Renal cortex interstitium (tissue), 15 donors: Measurements from ENCODE around the gene MTR. TPM values are rescaled to one million over a fixed set of nuclear protein-coding genes. Genes with fewer than 3 reads are reported as not detected.
A peak's percentile ranks its signal among the peaks of the same experiment; 100 is the strongest.

Experiments used
- DNase-seq, 11 donors: peaks; one replicate each; pipeline ENCODE4 v3.0.0-alpha.2; 2013; ENCODE audit warnings: low read depth in 9 of 11, low spot score in 4 of 11; ENCODE audit errors: extremely low read depth in 1 of 11
- long read RNA-seq, 16 experiments: transcript quantifications; one replicate each; lab custom pipeline, GENCODE V29; 2026
- polyA plus RNA-seq, 3 donors: library from polyadenylated mRNA; unstranded; fragments of 120-200 nt; gene quantifications; one replicate each; pipeline ENCODE4 v1.2.1, GENCODE V29; 2013; ENCODE audit not compliant: insufficient read length in 3 of 3

MTR gene
- polyA plus RNA-seq, result 10 to 100 TPM; 32.1 to 44.7 (median 37.0) TPM
- long read RNA-seq, donor 1, result 0 reads
- long read RNA-seq, donor 2, result 0 reads
- long read RNA-seq, donor 3, result 0 reads
- long read RNA-seq, donor 4, result 0 reads
- long read RNA-seq, donor 5, result 0 reads
- long read RNA-seq, donor 6, result 0 reads
- long read RNA-seq, donor 7, full-length matches to known transcripts, result 1 of 1 reads
- long read RNA-seq, donor 7, partial matches to known transcripts, result 0 of 1 reads
- long read RNA-seq, donor 7, other reads (novel, unspliced or antisense), result 0 of 1 reads
- long read RNA-seq, donor 8, full-length matches to known transcripts, result 3 of 3 reads
- long read RNA-seq, donor 8, partial matches to known transcripts, result 0 of 3 reads
- long read RNA-seq, donor 8, other reads (novel, unspliced or antisense), result 0 of 3 reads
- long read RNA-seq, donor 9, result 0 reads
- long read RNA-seq, donor 10, full-length matches to known transcripts, result 1 of 1 reads
- long read RNA-seq, donor 10, partial matches to known transcripts, result 0 of 1 reads
- long read RNA-seq, donor 10, other reads (novel, unspliced or antisense), result 0 of 1 reads
- long read RNA-seq, donor 11, full-length matches to known transcripts, result 1 of 1 reads
- long read RNA-seq, donor 11, partial matches to known transcripts, result 0 of 1 reads
- long read RNA-seq, donor 11, other reads (novel, unspliced or antisense), result 0 of 1 reads
- long read RNA-seq, donor 12, full-length matches to known transcripts, result 2 of 2 reads
- long read RNA-seq, donor 12, partial matches to known transcripts, result 0 of 2 reads
- long read RNA-seq, donor 12, other reads (novel, unspliced or antisense), result 0 of 2 reads
- long read RNA-seq, donor 13, full-length matches to known transcripts, result 1 of 1 reads
- long read RNA-seq, donor 13, partial matches to known transcripts, result 0 of 1 reads
- long read RNA-seq, donor 13, other reads (novel, unspliced or antisense), result 0 of 1 reads
- long read RNA-seq, donor 14, full-length matches to known transcripts, result 2 of 2 reads
- long read RNA-seq, donor 14, partial matches to known transcripts, result 0 of 2 reads
- long read RNA-seq, donor 14, other reads (novel, unspliced or antisense), result 0 of 2 reads
- long read RNA-seq, donor 15, result 0 reads
- long read RNA-seq, donor 16, full-length matches to known transcripts, result 3 of 3 reads
- long read RNA-seq, donor 16, partial matches to known transcripts, result 0 of 3 reads
- long read RNA-seq, donor 16, other reads (novel, unspliced or antisense), result 0 of 3 reads

DNA sequence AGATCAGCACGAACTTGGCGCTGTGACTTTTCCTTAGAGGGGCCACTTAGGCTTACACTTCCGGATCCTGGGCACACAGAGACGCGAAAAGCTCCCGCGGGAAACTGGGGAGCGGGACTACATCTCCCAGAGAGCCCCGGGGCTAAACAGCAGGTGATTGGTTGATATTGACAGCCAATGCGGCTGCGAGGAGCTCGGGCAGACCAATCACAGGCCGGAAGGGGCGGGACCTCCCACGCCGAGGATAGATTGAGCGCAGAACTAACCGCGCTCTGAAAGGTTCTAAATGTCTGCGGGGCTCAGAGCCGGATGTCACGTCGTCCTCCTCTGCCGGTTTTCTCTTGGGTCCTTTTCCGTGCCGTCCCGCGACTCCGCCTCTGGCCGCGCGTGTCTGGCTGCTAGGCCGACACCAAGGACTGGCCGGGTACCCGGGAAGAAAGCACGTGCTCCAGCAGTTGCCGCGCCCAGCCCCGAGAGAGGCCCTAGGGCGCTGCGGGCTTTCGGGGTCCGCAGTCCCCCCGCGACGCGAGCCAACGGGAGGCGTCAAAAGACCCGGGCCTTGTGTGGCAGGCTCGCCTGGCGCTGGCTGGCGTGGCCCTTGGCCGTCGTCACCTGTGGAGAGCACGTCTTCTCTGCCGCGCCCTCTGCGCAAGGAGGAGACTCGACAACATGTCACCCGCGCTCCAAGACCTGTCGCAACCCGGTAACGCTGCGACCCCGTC, at the start of gene MTR:
Gene MTR (plus strand): TSS at position 258 of the 722 bp plus-strand sequence. CDS start 412 bp downstream, at position 670.
- peak; percentile 90 to 98 (median 95) for DNase-seq

DNA sequence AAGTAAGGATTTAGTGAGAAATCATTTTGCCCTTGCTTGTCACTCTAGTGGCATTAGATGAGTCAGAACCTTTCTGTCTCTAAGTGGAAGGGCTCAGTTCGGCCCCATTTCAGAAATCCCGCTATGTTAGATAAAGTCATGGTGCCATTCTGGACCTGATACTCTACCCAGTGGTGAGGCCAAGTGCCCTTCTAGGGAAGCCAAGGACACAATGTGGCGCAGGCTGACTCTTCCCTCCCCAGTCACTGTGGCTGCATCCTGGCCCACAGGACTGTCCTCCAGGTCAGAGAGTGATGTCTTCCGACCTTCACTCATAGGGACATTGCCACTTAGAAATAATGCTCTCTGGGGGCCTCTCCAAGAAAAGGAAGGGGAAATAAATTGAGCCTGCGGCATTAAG, 48.3 kb upstream of the MTR start:
- DNase-seq, result no peak

DNA sequence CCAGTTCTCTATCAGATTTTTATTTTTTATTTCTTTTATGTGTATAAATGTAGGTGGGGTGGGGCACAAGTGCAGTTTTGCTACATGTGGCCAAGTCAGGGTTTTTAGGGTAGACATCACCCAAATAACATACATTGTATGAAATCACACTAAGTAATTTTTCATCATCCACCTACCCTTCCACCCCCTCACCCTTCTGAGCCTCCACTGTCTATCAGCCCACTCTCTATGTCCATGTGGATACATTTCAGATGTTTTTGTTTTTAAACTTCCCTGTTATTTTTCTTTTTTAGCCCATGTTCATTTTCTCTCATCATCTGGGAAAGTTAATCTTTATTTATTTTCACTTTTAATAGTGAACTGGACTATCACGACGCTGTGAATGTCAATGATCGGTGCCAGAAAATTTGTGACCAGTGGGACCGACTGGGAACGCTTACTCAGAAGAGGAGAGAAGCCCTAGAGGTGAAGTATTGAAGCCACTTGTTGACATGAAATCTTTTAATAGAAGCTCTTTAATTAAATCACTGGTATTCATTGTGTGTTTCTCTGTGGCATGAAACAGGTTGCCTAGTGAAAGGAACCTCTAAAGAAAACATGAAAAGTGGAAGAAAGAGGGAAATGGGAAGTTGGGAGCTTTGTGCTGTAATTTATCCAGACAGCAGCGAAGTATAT, 47.6 kb upstream of the MTR start:
- DNase-seq, result no peak

DNA sequence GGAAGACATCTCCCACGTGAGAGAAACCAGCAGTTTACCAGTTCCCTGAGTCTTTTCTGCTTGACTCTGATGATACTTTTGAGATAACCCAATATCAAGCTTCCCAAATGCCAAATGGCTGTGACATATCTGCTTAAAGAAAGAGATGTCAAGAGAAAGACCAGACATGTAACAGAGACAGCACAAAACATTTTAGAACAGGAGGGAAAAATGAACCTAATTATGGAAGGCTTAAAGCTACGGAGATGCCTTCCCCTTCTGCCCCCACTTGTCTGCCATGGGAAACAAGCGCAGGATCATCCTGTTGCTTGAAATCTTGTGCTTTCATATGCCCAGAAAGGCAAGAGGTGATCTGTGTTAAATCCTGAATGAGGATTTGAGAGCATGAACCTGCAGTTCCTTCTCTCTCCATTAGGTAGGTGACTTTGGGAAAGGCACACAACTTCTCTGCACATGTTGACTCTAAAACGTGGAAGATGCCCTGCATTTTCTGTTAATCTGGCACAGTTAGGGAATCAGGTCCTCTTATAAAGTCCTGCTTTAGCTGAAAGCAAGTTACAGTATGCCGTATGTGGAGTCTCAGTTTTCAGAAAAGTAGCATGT, 46.7 kb upstream of the MTR start:
- DNase-seq, result no peak

DNA sequence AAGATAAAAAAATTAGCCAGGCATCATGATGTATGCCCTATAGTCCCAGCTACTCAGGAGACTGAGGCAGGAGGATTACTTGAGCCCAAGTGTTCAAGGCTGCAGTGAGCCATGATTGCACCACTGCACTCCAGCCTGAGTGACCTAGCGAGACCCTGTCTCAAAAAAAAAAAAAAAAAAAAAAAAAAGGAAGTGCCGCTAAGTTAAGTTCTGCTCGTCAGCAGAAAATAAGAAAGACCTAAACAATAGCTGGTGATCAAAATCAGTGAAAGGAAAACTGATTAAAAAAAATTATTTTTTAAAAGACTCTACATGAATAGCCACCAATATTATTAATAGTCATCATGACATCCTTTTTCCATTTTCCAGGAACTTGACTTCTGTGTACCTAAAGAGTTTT, 44.2 kb upstream of the MTR start:
- DNase-seq, result no peak

DNA sequence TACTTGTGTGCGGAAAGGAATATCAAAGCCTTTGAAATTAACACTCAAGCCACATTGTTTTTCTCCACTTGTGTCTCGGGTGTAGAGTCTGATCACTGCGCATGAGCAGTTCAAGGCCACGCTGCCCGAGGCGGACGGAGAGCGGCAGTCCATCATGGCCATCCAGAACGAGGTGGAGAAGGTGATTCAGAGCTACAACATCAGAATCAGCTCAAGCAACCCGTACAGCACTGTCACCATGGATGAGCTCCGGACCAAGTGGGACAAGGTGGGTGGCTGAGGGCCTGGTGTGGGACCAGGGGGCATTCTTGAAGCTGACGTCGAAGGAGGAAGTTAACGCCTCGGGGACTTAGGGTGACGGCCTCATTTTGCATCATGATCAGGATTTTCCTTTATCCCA, 43.7 kb upstream of the MTR start:
- no peak for DNase-seq

DNA sequence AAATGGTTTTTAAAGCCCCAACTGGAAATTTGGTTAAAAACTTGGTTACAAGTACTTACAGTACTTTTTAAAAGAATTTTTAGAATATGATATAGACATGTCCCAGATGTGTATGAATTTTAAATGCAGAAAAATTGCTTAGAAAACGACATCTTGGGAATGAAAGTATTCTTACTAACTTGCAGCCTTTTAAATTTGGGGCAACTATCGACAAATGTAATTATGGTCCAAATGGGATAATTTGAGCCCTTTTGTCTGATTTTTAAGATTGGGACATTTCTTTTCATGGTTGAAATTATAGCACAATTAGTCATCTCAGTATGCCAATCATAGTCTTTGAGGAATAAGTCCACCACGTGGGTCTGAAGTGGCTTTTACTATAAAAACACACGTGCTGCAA, 43.2 kb upstream of the MTR start:
- DNase-seq, result no peak

DNA sequence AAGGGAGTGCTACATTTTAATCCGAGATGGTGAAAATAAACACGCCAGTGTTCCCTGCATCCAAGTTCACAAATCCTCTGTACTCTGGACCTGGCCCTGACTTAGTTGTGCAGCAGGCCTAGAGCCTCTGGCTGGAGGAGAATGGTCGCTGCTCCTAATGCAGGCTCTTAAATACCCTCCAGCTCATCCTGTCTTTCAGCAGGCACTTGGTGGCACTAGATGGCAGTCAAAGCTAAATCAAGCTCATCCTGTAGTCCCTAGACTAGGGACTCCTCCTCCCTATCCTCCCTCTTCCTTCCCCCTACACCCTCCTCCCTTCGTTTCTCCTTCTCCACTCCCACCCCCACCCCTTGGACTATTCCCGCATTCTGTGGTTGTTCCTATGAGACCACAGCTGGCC, 41.6 kb upstream of the MTR start:
- DNase-seq, result peak in 2 of 11 donors; percentile 19 to 35

DNA sequence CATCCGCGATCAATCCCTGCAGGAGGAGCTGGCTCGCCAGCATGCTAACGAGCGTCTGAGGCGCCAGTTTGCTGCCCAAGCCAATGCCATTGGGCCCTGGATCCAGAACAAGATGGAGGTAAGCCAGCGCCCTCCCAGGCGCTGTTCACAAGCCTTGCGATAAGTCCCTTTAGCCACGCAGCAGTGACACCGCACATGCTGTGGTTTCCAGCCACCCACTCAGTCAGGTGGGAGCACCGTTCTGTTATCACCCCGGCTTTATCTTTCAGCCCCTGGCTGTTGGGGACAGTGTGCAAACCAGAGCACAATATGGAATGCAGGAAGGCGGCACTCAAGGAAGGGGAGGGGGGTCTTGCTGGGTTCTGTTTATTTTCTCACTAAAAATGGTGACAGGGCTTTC, 41.1 kb upstream of the MTR start:
- no peak for DNase-seq

DNA sequence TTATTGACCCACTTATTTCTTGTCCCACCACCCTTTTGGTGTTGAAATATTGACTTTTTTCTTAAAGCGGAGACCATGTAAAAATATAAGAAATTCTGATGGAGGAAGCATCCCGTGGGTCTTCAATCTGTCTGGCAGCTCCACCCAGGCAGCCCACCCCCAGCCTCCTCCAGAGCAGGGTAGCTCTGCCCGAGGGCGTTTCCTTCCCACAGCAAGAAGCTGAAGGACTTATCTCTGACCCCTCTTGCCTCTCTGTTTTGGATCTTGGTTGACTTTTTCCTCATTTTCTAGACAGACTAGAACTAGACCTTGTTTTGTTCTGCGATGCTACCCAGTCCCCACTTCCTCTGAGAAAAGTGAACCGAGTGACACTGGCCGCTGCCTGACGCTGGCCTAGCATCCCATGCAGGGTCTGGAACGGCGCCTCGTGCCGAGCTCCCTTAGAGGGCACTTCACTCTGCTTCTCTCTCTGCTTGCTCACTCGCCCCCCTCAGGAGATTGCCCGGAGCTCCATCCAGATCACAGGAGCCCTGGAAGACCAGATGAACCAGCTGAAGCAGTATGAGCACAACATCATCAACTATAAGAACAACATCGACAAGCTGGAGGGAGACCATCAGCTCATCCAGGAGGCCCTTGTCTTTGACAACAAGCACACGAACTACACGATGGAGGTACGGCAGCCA, 40.4 kb upstream of the MTR start:
- DNase-seq, result no peak

DNA sequence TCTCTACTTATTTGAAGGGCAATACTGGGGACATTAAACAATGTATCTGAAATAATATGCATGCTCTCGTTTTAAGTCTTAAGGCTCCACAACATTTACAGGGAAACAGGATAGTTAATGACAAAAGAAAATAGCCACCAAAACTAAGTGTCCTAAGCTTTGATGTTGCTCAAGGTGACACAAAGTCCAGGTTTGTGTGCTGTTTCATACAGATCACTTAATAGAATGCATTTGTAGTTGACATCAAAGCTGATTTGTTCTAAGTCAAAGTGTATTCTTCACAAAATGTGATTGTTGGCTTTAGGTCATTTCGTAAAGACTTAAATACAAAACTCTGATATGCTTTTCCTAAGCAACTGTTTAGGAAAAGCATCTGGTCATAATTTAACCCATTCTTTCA, 37.5 kb upstream of the MTR start:
- DNase-seq, result no peak

DNA sequence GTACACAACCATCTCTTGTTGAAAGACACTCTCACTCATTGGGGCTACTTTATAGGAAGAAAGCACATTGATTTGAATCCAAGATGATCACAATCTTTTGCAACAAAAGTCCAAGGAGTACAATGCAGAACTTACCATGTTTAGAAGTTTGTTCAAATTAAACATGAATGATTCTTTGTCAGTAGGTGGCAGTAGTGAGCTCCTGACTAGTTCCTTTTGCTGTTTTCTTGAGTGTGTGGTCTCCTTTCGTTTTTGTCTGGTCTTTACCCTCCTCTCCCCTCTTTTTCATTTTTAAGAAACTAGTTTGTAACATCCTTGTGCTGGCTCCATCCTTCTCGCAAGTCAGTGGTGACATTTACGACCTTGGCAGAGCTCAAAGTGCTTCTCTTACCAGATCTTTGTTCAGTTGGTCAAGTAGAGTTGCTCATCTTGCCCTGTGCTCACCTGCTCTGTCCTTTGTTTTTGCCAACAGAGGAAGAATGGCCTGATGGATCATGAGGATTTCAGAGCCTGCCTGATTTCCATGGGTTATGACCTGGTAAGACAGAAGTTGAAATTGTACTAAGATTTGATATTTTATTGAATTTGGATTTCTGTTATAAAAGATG, 35.7 kb upstream of the MTR start:
- peak in 4 of 11 donors; percentile 31 to 50 (median 32) for DNase-seq

DNA sequence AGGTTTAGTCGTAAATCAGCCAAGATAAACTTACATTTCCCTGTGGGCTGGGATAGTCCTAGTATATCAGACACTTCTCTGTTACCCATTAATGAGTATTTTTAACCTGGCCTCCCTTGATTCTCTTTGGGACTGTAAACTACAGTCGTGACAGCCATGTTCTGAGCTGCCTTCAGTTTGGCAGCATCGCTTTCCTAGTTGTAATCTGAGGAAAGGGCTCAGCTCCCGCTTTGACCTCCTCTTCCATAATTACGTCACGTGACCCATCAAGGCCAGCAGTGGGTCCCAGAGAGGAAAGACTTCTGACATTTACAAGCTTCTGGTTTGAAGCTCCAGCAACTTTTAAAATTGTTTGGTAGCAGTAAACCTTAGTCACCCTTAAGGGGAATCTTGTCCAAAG, 34.6 kb upstream of the MTR start:
- DNase-seq, result peak in 5 of 11 donors; percentile 34 to 54 (median 43)

DNA sequence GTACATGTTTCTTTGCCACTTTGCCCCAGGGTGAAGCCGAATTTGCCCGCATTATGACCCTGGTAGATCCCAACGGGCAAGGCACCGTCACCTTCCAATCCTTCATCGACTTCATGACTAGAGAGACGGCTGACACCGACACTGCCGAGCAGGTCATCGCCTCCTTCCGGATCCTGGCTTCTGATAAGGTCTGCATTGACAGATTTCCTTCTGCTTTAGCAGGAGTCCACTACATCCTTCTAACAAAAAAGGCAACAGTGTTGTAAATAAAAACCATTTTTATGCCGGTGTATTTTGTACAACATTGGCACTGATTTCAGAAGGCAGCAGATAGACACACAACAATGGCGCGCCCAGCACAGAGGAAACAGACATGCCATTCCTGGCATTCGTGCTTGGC, 34.1 kb upstream of the MTR start:
- no peak for DNase-seq

DNA sequence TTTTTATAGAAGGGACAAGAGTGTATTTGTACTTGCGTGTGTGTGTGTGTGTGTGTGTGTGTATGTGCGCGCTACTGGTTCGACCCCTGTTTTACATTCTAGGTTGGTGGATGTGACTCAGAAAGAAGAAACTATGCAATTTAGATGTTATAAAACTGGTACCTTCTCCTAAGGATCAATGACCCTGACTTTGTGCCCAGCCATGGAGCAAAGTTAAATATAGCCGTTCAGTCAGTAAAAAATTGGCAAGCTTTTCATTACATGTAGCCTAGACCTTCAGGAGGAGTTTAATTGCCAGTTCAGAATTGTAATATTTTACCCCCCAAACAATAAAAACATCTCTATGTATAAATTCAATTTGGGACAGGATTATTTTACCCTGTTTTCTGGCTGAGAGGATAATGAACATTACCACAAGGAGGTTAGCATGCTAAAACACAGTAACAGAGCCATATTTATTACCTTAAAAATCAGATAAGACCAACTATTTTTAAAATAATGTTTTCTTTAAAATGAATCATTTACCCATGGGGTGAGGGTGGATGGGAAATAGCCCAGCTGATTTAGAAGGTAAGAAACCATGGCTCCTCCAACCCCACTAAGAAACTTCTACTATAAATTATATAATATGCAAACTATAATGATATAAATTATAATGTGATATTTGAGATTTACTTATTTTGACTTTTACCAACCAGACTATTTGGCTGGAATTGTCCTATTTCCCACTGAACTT, 33.5 kb upstream of the MTR start:
- no peak for DNase-seq

DNA sequence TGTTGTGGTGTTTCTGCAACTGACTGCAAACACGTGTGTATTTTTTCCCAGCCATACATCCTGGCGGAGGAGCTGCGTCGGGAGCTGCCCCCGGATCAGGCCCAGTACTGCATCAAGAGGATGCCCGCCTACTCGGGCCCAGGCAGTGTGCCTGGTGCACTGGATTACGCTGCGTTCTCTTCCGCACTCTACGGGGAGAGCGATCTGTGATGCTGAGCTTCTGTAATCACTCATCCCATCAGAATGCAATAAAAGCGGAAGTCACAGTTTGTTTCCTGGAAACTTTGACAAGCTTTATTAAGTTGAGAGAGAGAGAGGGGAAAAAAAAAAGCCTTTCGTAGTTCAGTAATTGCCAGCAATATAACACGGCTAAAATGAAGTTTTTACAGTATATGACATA, 32.7 kb upstream of the MTR start:
- DNase-seq, result peak in 2 of 11 donors; percentile 9 to 23
